Breast epithelium (tissue), 3 donors: ENCODE results near the gene ITPKC.

Source experiments
- CTCF ChIP-seq, 3 donors: fragments of 450-650 bp; IDR thresholded peaks; one replicate each; pipeline ENCODE4 v1.5.1; 2016 to 2017; ENCODE audit warnings: antibody characterized with exemption in 3 of 3, mild to moderate bottlenecking in 3 of 3, moderate library complexity in 3 of 3
- POLR2A ChIP-seq: fragments of 450-650 bp; IDR thresholded peaks from one replicate; pipeline ENCODE4 v1.6.1; 2016; ENCODE audit warnings: antibody characterized with exemption, mild to moderate bottlenecking, moderate library complexity
- POLR2AphosphoS5 ChIP-seq, 3 donors: sonication (generic); formaldehyde crosslinking; IDR thresholded peaks; one replicate each; pipeline ENCODE4 v1.6.1; 2017; ENCODE audit warnings: antibody characterized with exemption in 3 of 3

- TF ChIP-seq POLR2AphosphoS5 (IDR thresholded peaks at IDR 0.05) (no peak), POLR2A (no peak), CTCF (IDR thresholded peaks at IDR 0.05) (no peak)
Observed at GRCh38 chr19:40716031-40716481, 856 bp upstream of the ITPKC start.
